RCC 7860 (cell line): ENCODE measurements around the gene CMSS1.

Source experiments
- DNase-seq: peaks from one replicate; pipeline ENCODE4 v3.0.0-alpha.2; 2015; ENCODE audit warnings: low spot score
- FAIRE-seq: peaks from 2 replicates; lab custom pipeline; 2012; peaks lifted over from hg19 to GRCh38; lab: Jason Lieb, UNC

CMSS1 gene

DNA sequence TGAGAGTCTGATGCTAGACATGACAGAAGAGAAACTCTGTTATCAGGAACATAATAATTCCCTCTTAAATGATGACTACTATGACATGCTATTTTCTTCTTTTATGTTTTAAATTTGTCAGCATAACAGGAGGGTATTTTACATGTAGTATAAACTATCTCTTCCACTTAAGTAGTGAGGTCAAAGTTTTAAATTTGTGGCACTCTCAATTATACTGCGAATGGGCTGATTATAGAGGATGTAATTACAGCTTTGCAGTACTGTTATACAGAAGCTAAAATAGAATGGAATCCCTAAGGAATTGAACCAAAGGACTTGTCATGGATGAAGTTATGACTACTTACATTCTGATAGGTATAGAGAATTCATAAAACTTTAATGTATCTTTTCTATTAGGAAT, 34.3 kb downstream of the CMSS1 start:
- FAIRE-seq, result no peak
- no peak for DNase-seq

DNA sequence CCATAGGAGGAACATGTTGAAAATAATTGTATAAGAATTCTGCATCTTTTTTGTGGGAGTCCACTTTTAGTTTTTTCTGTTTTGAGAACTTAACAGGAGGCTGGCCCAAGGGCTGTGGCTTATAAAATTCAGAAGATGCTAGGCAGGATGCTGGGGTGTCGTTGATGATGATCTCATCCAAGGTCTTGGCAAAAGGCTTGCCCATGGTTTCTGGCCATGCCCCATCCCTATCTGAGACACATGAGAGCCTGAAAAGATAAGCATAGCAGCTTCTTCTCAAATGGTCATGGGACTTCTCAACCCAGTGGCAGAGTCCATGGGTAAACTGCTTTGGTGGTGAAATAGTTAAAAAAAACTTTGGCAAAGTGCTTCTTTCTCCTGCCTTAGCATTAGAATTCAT, 35.2 kb downstream of the CMSS1 start:
- DNase-seq (no peak), FAIRE-seq (no peak)

GRCh38 chr3:99854756-99855298, 37.2 kb downstream of the CMSS1 start:
- FAIRE-seq (no peak), DNase-seq (no peak)

DNA sequence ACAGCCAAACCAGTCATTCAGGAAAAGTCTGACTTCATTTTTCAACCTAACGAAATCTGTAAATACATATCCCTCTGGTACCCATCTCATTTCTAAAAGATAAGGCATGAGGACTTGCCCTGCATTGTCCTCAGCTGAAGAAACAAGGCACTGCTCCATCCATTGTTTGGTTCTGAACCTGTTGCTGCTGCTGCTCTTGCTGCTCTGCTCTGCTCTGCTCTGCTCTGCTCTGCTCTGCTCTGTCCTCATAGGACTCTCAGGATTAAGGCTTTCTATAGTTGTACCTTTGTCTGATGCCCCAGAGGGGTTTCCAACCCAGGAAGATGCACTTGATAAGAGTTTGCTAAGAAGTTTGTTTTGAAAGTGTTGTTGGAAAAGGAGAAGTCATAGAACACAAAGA, 38.2 kb downstream of the CMSS1 start:
- DNase-seq (no peak), FAIRE-seq (no peak)

- DNase-seq (no peak), FAIRE-seq (peak; percentile 37)
These were observed 39.0 kb downstream of the CMSS1 start for GRCh38 chr3:99856437-99857220.

GRCh38 chr3:99857278-99857677, 39.6 kb downstream of the CMSS1 start:
- DNase-seq, result no peak

DNA sequence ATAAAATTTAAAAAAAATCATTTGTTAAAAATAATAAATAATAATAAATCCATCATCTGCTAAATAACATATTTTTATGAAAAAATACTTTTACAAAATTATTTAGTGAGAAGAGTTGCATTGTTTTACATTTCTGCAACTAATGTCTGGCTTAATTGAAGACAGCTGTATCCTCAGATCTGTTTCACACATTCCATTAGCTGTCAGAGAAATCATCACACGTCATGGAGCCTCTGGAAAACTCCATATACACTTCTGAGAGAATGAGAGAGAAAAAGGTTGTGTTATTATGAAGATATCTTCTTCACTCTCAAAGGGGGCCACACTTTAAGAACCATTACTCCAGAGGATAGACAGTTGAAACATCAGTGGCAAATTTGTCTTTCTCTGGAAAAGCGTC, 40.8 kb downstream of the CMSS1 start:
- FAIRE-seq, result no peak

More at GRCh38 chr3:99857278-99857677, 39.6 kb downstream of the CMSS1 start:
- FAIRE-seq, result no peak

GRCh38 chr3:99859825-99860224, 42.2 kb downstream of the CMSS1 start:
- DNase-seq (peak; percentile 96), FAIRE-seq (peak; percentile 94)

More for the DNA sequence above, 40.8 kb downstream of the CMSS1 start:
- no peak for DNase-seq

DNA sequence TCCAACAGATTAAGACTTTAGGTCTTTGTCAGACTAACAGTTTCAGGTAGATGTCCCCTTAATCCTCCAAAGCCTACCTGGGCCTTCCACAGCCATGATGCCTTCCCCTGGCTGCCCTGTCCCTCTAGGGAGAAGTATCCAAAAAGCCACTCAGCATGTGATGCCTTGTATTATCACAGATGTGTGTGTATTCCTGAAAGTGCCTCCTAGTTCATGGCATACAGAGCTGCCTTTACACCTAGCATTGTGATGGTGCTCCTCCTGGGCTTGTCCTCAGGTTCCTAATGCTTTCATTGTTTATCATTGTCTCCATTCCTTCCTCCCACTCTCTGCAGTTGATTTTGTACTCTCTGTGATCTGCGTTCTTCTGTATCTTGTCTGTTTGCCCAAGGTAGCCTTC, 43.6 kb downstream of the CMSS1 start:
- DNase-seq, result no peak
- no peak for FAIRE-seq

DNA sequence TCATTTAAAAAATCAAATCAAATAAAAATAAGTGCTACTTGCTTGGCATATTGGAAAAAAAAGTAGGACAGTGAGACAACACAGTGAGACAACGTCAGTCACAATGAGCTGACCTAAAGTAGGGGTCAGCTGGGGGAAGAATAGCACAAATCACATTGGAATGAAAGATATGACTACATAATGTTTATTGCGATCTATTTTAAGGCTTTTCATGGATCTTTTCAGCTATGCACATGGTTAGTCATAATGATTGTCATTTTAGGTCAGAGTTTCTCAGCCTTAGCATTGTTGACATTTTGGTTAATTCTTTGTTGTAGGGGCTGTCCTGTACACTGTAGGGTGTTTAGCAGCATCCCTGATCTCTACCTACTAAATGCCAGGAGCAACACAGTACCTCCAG, 44.5 kb downstream of the CMSS1 start:
- FAIRE-seq (peak; percentile 84), DNase-seq (peak; percentile 91)

DNA sequence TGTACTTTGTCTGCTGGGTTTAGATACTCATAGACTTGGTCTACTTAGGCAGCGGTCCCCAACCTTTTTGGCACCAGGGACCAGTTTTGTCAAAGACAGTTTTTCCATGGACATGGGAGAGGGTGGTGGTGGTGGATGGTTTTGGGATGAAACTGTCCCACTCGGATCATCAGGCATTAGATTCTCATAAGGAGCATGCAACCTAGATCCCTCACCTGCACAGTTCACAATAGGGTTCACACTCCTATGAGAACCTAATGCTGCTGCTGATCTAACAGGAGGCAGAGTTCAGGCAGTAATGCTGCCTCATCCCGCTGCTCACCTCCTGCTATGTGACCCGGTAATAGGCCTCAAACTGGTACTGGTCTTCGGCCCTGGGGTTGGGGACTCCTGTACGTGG, 45.3 kb downstream of the CMSS1 start:
- no peak for FAIRE-seq

GRCh38 chr3:99863588-99863987, 45.9 kb downstream of the CMSS1 start:
- DNase-seq (no peak), FAIRE-seq (no peak)

More for the DNA sequence above, 45.3 kb downstream of the CMSS1 start:
- no peak for DNase-seq

DNA sequence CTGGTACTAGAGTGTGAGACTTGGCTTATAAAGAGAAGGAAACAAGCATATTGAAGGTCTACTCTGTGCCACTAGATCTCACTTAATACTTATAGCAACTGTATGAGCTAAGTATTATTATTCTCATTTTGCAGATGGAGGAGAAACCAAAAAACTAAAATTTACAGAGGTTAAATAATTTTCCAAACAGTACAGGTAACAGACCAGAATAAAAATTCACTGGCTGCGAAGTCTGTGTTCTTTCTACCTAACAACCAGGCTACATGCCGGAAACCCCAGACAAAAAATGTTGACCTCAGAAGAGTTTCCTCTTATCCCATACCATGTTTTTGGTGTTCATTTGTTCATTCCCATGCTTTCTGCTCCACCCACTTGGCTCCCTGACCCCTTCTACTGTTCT, 46.6 kb downstream of the CMSS1 start:
- FAIRE-seq (no peak), DNase-seq (no peak)

DNA sequence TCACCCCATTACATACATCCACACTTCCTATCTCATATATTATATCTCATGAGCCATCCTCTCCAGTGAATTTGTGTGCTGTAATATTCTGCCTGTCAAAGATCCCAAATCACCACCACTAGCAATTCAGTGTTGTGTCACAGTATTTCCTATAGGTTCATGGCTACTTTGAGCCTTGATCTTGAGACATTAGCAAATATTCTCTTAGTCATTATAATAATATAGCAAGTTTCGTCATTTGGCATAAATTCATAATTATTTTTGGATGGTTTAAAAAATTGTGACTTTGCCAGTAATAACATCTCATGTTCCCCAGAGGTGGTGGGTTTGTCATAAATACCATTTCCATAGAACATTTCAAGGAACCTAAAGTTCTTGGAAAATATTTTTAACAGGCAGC, 47.7 kb downstream of the CMSS1 start:
- no peak for FAIRE-seq
- DNase-seq, result no peak

DNA sequence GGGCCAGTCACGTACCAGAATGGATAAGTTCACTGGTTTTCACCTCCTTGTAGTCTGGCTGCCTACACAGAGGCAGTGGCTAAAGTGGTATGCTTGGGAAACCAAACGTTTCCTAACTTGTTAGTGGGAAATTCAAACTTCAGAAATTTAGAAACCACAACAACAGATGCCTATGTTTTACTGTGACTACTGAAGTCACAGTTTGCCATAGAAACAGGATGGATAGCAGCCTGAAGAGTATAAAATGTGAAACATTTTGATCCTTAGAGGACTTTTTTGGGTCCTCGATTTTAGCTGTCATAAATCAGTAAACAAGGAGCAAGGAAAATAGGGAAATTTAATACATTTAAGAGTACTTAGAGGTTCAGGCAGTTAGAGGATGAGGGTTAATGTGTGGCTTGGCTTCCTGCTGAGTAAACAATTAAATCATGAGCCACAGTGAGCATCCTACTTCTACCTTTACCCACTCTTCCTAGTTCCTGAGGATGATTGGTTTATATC, 48.6 kb downstream of the CMSS1 start:
- peak; percentile 80 for DNase-seq
- peak; percentile 94 for FAIRE-seq

DNA sequence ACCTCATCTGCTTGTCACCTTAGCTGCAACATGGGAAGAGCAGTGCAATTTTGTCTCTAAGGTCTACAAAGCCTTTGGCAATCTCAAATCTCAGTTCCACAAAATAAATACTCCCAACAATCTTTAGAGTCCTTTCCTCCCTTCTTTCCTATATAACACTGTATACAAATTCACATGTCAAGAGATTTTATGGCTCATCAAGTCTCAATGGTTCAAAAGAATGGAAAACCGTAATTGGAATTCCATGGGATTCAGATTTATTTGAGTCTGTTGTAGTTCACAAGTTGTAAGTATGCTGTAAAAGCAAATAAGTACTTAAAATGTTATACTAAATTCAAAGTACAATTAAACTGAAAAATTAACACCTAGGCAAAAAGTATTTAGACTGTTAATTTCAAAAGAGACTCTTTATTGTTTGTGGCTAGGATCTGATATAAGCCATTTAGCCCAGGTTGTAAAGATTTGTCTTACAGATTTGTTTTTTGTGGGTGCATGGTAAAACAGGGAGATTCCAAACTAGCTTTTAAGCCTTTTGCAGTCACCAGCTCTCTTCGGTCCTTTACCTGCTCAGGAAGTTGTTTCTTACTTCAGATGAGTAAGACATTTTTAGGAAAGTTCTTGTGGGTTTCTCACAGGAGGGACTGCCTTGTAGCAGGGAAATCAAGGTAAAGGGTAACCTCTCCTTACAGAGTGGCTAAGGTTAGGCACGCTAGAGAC, 50.1 kb downstream of the CMSS1 start:
- FAIRE-seq (no peak), DNase-seq (no peak)

- peak; percentile 35 for DNase-seq
These were observed 50.6 kb downstream of the CMSS1 start for GRCh38 chr3:99868311-99868646.

DNA sequence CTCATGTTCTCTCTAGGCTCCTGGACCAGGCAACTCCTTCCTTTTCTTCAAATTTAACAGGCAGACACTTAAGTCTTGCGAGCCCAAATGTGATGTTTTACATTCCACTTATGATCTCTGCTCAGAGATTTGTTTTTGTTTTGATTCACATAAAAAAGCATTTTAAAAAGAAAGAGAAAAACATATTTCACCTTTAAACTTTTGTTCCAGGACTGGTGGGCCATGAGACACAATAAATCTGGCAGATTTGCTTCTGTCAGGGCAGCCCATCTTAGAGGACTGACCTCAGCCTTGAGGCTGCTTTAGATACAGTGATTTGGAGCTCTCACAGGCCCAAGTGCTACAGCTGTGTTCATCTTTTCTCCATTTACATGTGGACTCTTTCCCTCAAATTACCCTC, 52.0 kb downstream of the CMSS1 start:
- FAIRE-seq (no peak), DNase-seq (no peak)

More at GRCh38 chr3:99868311-99868646, 50.6 kb downstream of the CMSS1 start:
- FAIRE-seq, result no peak

DNA sequence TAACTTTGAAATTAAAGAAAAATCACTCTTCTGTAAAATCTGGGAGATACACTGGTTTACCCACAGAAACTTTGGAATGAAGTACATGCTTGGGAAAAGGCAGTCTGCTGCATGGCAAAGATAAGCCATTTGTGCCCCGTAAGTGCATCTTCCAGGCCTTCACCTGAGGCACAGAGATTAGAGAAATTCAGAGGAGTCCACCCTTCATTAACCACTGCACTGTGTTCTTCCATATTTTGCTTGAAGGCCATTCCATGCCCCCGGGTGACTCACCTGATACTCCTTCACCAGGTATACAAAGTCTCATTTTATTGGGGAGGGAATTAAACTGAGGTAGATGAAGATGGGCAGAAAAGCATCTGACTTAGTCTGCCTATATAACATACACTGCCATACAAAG, 53.0 kb downstream of the CMSS1 start:
- FAIRE-seq (no peak), DNase-seq (no peak)

- peak; percentile 28 for DNase-seq
- peak; percentile 27 for FAIRE-seq
These were observed 53.8 kb downstream of the CMSS1 start for GRCh38 chr3:99871231-99872045.

- DNase-seq (peak; percentile 29), FAIRE-seq (peak; percentile 49)
These were observed 55.2 kb downstream of the CMSS1 start for GRCh38 chr3:99872923-99873254.
